Esophagus muscularis mucosa (tissue), 4 donors: Measurements from ENCODE around the gene PTCRA. TPM values are rescaled to one million over a fixed set of nuclear protein-coding genes. Genes with fewer than 3 reads are reported as not detected.
"Not testable (repeated sequence)": the region's sequence is repeated elsewhere in the genome, so short reads cannot be mapped to it uniquely, and the experiment has no call there.

Experiments used
- DNase-seq: peaks from one replicate; pipeline ENCODE4 v3.0.0-alpha.2; 2017; ENCODE audit errors: extremely low spot score
- H3K27ac ChIP-seq, 4 donors: fragments of 200-600 bp; sonication (generic); replicated peaks in 1 of 4; 1 replicate in 3 of 4; 2 replicates in 1 of 4; pipeline ENCODE4 v1.5.1; 2016 to 2019; ENCODE audit warnings: mild to moderate bottlenecking in 1 of 4
- H3K27me3 ChIP-seq, 4 donors: fragments of 200-600 bp; sonication (generic); one replicate each; pipeline versions ENCODE4 v1.5.1 to v1.6.0; 2016 to 2019
- H3K36me3 ChIP-seq, 4 donors: fragments of 200-600 bp; sonication (generic); one replicate each; pipeline ENCODE4 v1.5.1; 2016 to 2019
- H3K4me1 ChIP-seq, 4 donors: fragments of 200-600 bp; sonication (generic); one replicate each; pipeline ENCODE4 v1.5.1; 2016 to 2019
- H3K4me3 ChIP-seq, 4 donors: fragments of 200-600 bp; sonication (generic); 1 replicate in 2 of 4; 2 replicates in 2 of 4; pipeline ENCODE4 v1.5.1; 2016 to 2019; ENCODE audit warnings: mild to moderate bottlenecking in 4 of 4, moderate library complexity in 1 of 4
- H3K9me3 ChIP-seq, 4 donors: fragments of 200-600 bp; sonication (generic); 1 replicate in 3 of 4; 2 replicates in 1 of 4; pipeline ENCODE4 v1.5.1; 2016 to 2019
- CTCF ChIP-seq, 3 experiments: fragments of 200-600 bp in 2 of 3; fragments of 450-650 bp in 1 of 3; sonication (generic) in 2 of 3; IDR thresholded peaks; one replicate each; pipeline ENCODE4 v1.5.1; 2017 to 2019; ENCODE audit warnings: antibody characterized with exemption in 3 of 3, mild to moderate bottlenecking in 2 of 3, moderate library complexity in 1 of 3
- EP300 ChIP-seq: sonication (generic); formaldehyde crosslinking; IDR thresholded peaks from one replicate; pipeline ENCODE4 v1.6.1; 2017; ENCODE audit warnings: antibody characterized with exemption
- POLR2A ChIP-seq: fragments of 450-650 bp; IDR thresholded peaks from one replicate; pipeline ENCODE4 v1.6.1; 2017; ENCODE audit warnings: antibody characterized with exemption, moderate library complexity, mild to moderate bottlenecking, low read depth
- POLR2AphosphoS5 ChIP-seq, 2 donors: sonication (generic); formaldehyde crosslinking; IDR thresholded peaks; one replicate each; pipeline ENCODE4 v1.6.1; 2017; ENCODE audit warnings: antibody characterized with exemption in 2 of 2
- WGBS: methylation state at CpG from one replicate; pipeline ENCODE4 v1.1.5; 2018; 5-methylcytosine and 5-hydroxymethylcytosine counted together
- intact Hi-C: fragments of 100-400 bp; cut with DNase I; formaldehyde crosslinking; loops from one replicate; pipeline ENCODE4 v1.15.1; 2023
- total RNA-seq, 4 donors: library from RNA; depleted of rRNA; stranded (reverse); fragments of >200 nt; gene quantifications; one replicate each; pipeline versions ENCODE4 v1.1.0 to v1.2.1, GENCODE V29; 2016

Gene PTCRA
- total RNA-seq, 4 donors from 2014 or later = 0.50 TPM; not detected in 3

GRCh38 chr6:42896178-42896719, 19.6 kb upstream of the PTCRA start:
- H3K27me3 ChIP-seq = no peaks in the 10 kb centered on the region
- no peak for DNase-seq
- intact Hi-C loops = no loop called here
- no peak overlapping the region for H3K27ac ChIP-seq
- TF ChIP-seq POLR2AphosphoS5 (IDR thresholded peaks at IDR 0.05) = no peak
- TF ChIP-seq POLR2A = no peak
- TF ChIP-seq CTCF (IDR thresholded peaks at IDR 0.05) = no peak
- no peak for TF ChIP-seq EP300
- no peak overlapping the region for H3K4me3 ChIP-seq
- H3K4me1 ChIP-seq = peaks cover 0 to 11% (median 9%) of the 10 kb centered on the region in 4 donors
- H3K36me3 ChIP-seq = no peaks in the 10 kb centered on the region
- 85% methylated on average over 10 of the region's 10 CpGs for WGBS
- H3K9me3 ChIP-seq = no peaks in the 10 kb centered on the region

GRCh38 chr6:42898891-42899361, 16.9 kb upstream of the PTCRA start:
- peak; percentile 83 to 91 (median 85) for TF ChIP-seq CTCF (IDR thresholded peaks at IDR 0.05)
- TF ChIP-seq EP300 = no peak
- Histone ChIP-seq H3K4me1 (peaks cover 9 to 12% (median 12%) of the 10 kb centered on the region in 4 donors), H3K4me3 (no peak overlapping the region), H3K27ac (no peak overlapping the region), H3K9me3 (no peaks in the 10 kb centered on the region), H3K36me3 (no peaks in the 10 kb centered on the region), H3K27me3 (no peaks in the 10 kb centered on the region)
- DNase-seq = no peak
- WGBS = 8% methylated on average over 10 of the region's 10 CpGs
- intact Hi-C loops = no loop called here

- Histone ChIP-seq H3K9me3 (no peaks in the 10 kb centered on the region), H3K4me3 (no peak overlapping the region), H3K36me3 (no peaks in the 10 kb centered on the region), H3K4me1 (peaks cover 9 to 12% (median 12%) of the 10 kb centered on the region in 4 donors), H3K27ac (no peak overlapping the region), H3K27me3 (no peaks in the 10 kb centered on the region)
- intact Hi-C loops = loop anchor here (2.0 to 10.0 kb wide), 2 partner anchors 115 to 243 kb away; partner anchors contain the start of genes KLHDC3 and MEA1
- 61% methylated on average over 8 of the region's 8 CpGs for WGBS
- no peak for DNase-seq
- TF ChIP-seq POLR2AphosphoS5 (IDR thresholded peaks at IDR 0.05) (no peak), CTCF (IDR thresholded peaks at IDR 0.05) (no peak), EP300 (no peak), POLR2A (no peak)
Observed at GRCh38 chr6:42899871-42900270, 16.0 kb upstream of the PTCRA start.

GRCh38 chr6:42901538-42901957, 14.3 kb upstream of the PTCRA start:
- 5% methylated on average over 8 of the region's 11 CpGs for WGBS
- intact Hi-C loops = loop anchor here (2.0 to 10.0 kb wide), 2 partner anchors 113 to 241 kb away; partner anchors contain the start of genes KLHDC3 and MEA1
- Histone ChIP-seq H3K27me3 (no peaks in the 10 kb centered on the region), H3K27ac (no peak overlapping the region), H3K9me3 (no peaks in the 10 kb centered on the region), H3K36me3 (no peaks in the 10 kb centered on the region), H3K4me1 (peaks cover 9 to 12% (median 12%) of the 10 kb centered on the region in 4 donors), H3K4me3 (peak overlapping the region in 1 of 4 donors; percentile 27)
- no peak for TF ChIP-seq POLR2A
- peak; percentile 22 to 56 for TF ChIP-seq POLR2AphosphoS5 (IDR thresholded peaks at IDR 0.05)
- peak; percentile 90 to 93 (median 91) for TF ChIP-seq CTCF (IDR thresholded peaks at IDR 0.05)
- TF ChIP-seq EP300 = no peak
- DNase-seq = peak; percentile 94

- not testable (repeated sequence) for H3K4me3 ChIP-seq, DNase-seq, H3K27me3 ChIP-seq, H3K9me3 ChIP-seq, H3K27ac ChIP-seq, H3K36me3 ChIP-seq
- 86% methylated on average over 22 of the region's 22 CpGs for WGBS
- intact Hi-C loops = loop anchor here (10.0 kb wide), 1 partner anchor 112 kb away; the partner anchor contains the start of genes KLHDC3 and MEA1
- H3K4me1 ChIP-seq = peaks cover 9 to 12% (median 12%) of the 10 kb centered on the region in 4 donors
Observed at GRCh38 chr6:42902429-42903263, 13.2 kb upstream of the PTCRA start.
